Hepatocyte (in vitro differentiated cells): ENCODE data around the gene ROBO1.

Experiments
- CTCF ChIP-seq: fragments of 200-600 bp; sonication (generic); IDR thresholded peaks from 2 replicates; pipeline ENCODE4 v1.5.1; 2016; ENCODE audit warnings: antibody characterized with exemption, mild to moderate bottlenecking; ENCODE audit not compliant: poor library complexity
- EZH2phosphoT487 ChIP-seq: fragments of 200-600 bp; sonication (generic); IDR thresholded peaks from one replicate; pipeline ENCODE4 v1.6.1; 2018; ENCODE audit warnings: antibody characterized with exemption, mild to moderate bottlenecking, low read depth, moderate library complexity; ENCODE audit not compliant: unreplicated experiment, severe bottlenecking

- TF ChIP-seq CTCF (no peak), EZH2phosphoT487 (no peak)
Observed at GRCh38 chr3:79560698-79561097, 207.1 kb downstream of the ROBO1 start.
